K562 (cell line): ENCODE results near the gene C3. TPM values are rescaled to one million over a fixed set of nuclear protein-coding genes. Genes with fewer than 3 reads are reported as not detected.
A peak's percentile ranks its signal among the peaks of the same experiment; 100 is the strongest.

Experiments
- ATF1 ChIP-seq, 2 experiments: fragments of 450-650 bp in 1 of 2; IDR thresholded peaks; 2 replicates each; pipeline ENCODE4 v1.6.1; 2016; ENCODE audit warnings: missing compliant biosample characterization in 1 of 2, missing genetic modification characterization in 1 of 2
- ESRRB ChIP-seq: fragments of 250-450 bp; sonication (Bioruptor Pico); IDR thresholded peaks from 2 replicates; pipeline ENCODE4 v1.5.0; 2020; ENCODE audit warnings: mild to moderate bottlenecking, moderate library complexity, borderline replicate concordance
- FOXK2 ChIP-seq, 2 experiments: fragments of 450-650 bp; IDR thresholded peaks in 1 of 2; conservative IDR thresholded peaks in 1 of 2; 2 replicates each; pipeline ENCODE4 v1.6.1; 2016; ENCODE audit warnings: low read depth in 2 of 2, mild to moderate bottlenecking in 1 of 2
- MLLT1 ChIP-seq, 2 experiments: fragments of 450-650 bp; IDR thresholded peaks; 2 replicates each; pipeline ENCODE4 v1.6.1; 2016
- MTF1 ChIP-seq: fragments of 250-450 bp; sonication (Bioruptor Pico); IDR thresholded peaks from 2 replicates; pipeline ENCODE4 v1.9.0; 2021; ENCODE audit warnings: moderate library complexity, mild to moderate bottlenecking, inconsistent platforms, borderline replicate concordance
- MXD1 ChIP-seq: fragments of 250-450 bp; sonication (Bioruptor Pico); IDR thresholded peaks from 2 replicates; pipeline ENCODE4 v1.8.0; 2021; ENCODE audit warnings: borderline replicate concordance, mild to moderate bottlenecking, moderate library complexity; ENCODE audit not compliant: poor library complexity, severe bottlenecking
- NFXL1 ChIP-seq: fragments of 450-650 bp; formaldehyde crosslinking; IDR thresholded peaks from 2 replicates; pipeline ENCODE4 v1.4.0; 2021; ENCODE audit warnings: mild to moderate bottlenecking
- NR4A1 ChIP-seq, 2 experiments: fragments of 250-450 bp in 1 of 2; fragments of 450-650 bp in 1 of 2; sonication (Bioruptor Pico) in 1 of 2; IDR thresholded peaks; 2 replicates each; pipeline versions ENCODE4 v1.4.0 to v1.6.1; 2016 to 2020; ENCODE audit warnings: mild to moderate bottlenecking in 2 of 2, missing compliant biosample characterization in 1 of 2, missing genetic modification characterization in 1 of 2, moderate library complexity in 1 of 2
- OTX1 ChIP-seq: fragments of 450-650 bp; formaldehyde crosslinking; IDR thresholded peaks from 2 replicates; pipeline ENCODE4 v1.4.0; 2022; ENCODE audit warnings: mild to moderate bottlenecking
- RBBP5 ChIP-seq: fragments of 200-600 bp; sonication (generic); IDR thresholded peaks from 2 replicates; pipeline ENCODE4 v1.6.1; 2012; ENCODE audit warnings: borderline replicate concordance, mild to moderate bottlenecking, low read length, control low read depth, inconsistent platforms; ENCODE audit not compliant: insufficient read depth, poor library complexity, severe bottlenecking
- SAP30 ChIP-seq: fragments of 200-600 bp; sonication (generic); IDR thresholded peaks from 2 replicates; pipeline ENCODE4 v1.6.1; 2012; ENCODE audit warnings: borderline replicate concordance, low read depth, mild to moderate bottlenecking, moderate library complexity, low read length, control low read depth, inconsistent platforms; ENCODE audit not compliant: insufficient read depth, poor library complexity, severe bottlenecking
- SMAD4 ChIP-seq: fragments of 250-450 bp; sonication (Bioruptor Pico); conservative IDR thresholded peaks from 2 replicates; pipeline ENCODE4 v1.8.0; 2021; ENCODE audit warnings: inconsistent platforms, mild to moderate bottlenecking, moderate library complexity
- SNRNP70 ChIP-seq: fragments of 200-400 bp; formaldehyde crosslinking; optimal IDR thresholded peaks from 2 replicates; pipeline ENCODE3; 2017; ENCODE audit warnings: low read depth, low read length
- SRF ChIP-seq, 2 experiments: fragments of 250-450, 450-650 bp in 1 of 2; sonication (Bioruptor Pico) in 1 of 2; sonication (generic) in 1 of 2; formaldehyde crosslinking; IDR thresholded peaks; 2 replicates each; pipeline versions ENCODE4 v1.5.0 to v1.5.1; 2020 to 2022; ENCODE audit warnings: mild to moderate bottlenecking in 1 of 2, missing genetic modification reagents in 1 of 2
- ZBTB8A ChIP-seq: fragments of 450-650 bp; IDR thresholded peaks from 2 replicates; pipeline ENCODE4 v1.6.1; 2018; ENCODE audit warnings: mild to moderate bottlenecking, moderate library complexity; ENCODE audit not compliant: partially characterized antibody
- ZNF184 ChIP-seq: sonication (generic); formaldehyde crosslinking; IDR thresholded peaks from 2 replicates; pipeline ENCODE4 v1.5.0; 2020; ENCODE audit warnings: missing genetic modification reagents
- ZNF263 ChIP-seq: sonication (generic); formaldehyde crosslinking; IDR thresholded peaks from 2 replicates; pipeline ENCODE4 v1.8.0; 2022; ENCODE audit warnings: mild to moderate bottlenecking, missing genetic modification reagents, borderline replicate concordance
- ZNF384 ChIP-seq: IDR thresholded peaks from 2 replicates; pipeline ENCODE4 v1.6.1; 2012; ENCODE audit warnings: low read depth, low read length, improper control_type of control experiment
- ZZZ3 ChIP-seq: fragments of 450-650 bp; IDR thresholded peaks from 2 replicates; pipeline ENCODE4 v1.6.1; 2016; ENCODE audit warnings: antibody characterized with exemption, mild to moderate bottlenecking, moderate library complexity
- polyA plus RNA-seq, 8 experiments: library from polyadenylated mRNA; depleted of rRNA in 4 of 8; stranded (reverse) in 5 of 8; unstranded in 3 of 8; fragments of >200 nt; fragmentation: Nextera tagmentation in 2 of 8; fragmentation: Illumina TruSeq in 1 of 8; extraction: Ambion mirVana in 2 of 8; extraction: Trizol in 1 of 8; gene quantifications; 2 replicates each; pipeline versions ENCODE4 v1.2.1 to v1.2.3, GENCODE V29; 2011 to 2014; ENCODE audit warnings: inconsistent platforms in 1 of 8, missing spikeins in 1 of 8
- total RNA-seq, 7 experiments: library from RNA; depleted of rRNA in 6 of 7; stranded (reverse); fragments of >200 nt in 6 of 7; fragmentation: Illumina TruSeq in 2 of 7; extraction: Trizol in 2 of 7; gene quantifications; 2 replicates each; pipeline versions ENCODE4 v1.2.1 to v1.2.3, GENCODE V29; 2011 to 2021; ENCODE audit warnings: low replicate concordance in 1 of 7
- TF ChIP-seq, protein P1 (sequence below): IDR thresholded peaks from 2 replicates; pipeline ENCODE4 v1.6.1; 2014; ENCODE audit warnings: antibody characterized with exemption
- TF ChIP-seq, protein P2 (sequence below): sonication (generic); formaldehyde crosslinking; IDR thresholded peaks from 2 replicates; pipeline ENCODE4 v1.8.1; 2023; ENCODE audit warnings: mild to moderate bottlenecking, missing genetic modification reagents, moderate library complexity

Gene C3
- total and polyA plus RNA-seq, 9 of the 15 experiments (the other 6 are each of a cell fraction or from before 2014, with no cell fraction given), result 0.59 to 10.6 (median 2.2) TPM

DNA sequence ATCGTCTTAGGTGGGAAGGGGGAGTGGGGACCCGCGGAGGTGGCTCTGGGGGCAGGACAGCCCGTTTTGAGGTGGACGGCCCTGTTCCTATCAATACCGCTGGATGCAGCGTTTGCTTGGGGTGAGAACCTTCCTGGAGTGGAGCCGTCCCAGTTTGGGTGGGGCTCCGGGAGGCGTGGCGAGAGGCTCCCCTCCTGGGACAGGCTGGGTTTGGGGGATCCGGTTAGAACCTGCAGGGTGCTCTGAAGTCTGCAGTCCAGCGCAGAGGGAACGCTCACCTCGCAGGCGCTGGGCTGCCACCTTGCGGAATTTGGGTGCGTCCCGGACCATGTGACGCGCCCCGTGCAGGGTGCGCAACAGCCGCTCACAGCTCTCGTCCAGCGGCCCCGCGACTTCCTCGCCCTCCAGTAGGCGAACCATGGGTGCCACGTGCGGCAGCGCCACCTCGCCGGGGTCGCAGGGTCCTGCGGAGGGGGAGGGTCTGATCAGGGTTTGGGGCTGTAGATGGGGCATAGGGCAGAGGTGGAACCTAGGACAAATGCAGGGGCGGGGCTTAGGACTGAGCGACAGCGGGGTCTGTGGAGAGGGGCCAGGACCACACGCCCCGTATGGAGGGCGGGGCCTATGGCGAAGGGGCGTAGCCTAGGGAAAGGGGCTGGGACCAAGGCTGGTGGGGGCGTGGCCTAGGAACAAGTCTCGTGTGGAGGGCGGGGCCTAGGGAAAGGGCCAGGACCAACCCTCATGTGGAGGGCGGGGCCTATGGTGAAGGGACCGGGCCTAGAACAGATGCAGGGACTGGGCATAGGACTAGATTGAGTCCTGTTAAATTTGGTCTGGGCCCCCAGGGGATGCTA, 33.0 kb upstream of the C3 start (continued):
- TF ChIP-seq, protein P1, sequence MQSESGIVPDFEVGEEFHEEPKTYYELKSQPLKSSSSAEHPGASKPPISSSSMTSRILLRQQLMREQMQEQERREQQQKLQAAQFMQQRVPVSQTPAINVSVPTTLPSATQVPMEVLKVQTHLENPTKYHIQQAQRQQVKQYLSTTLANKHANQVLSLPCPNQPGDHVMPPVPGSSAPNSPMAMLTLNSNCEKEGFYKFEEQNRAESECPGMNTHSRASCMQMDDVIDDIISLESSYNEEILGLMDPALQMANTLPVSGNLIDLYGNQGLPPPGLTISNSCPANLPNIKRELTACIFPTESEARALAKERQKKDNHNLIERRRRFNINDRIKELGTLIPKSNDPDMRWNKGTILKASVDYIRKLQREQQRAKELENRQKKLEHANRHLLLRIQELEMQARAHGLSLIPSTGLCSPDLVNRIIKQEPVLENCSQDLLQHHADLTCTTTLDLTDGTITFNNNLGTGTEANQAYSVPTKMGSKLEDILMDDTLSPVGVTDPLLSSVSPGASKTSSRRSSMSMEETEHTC, result peak; percentile 98
- TF ChIP-seq ZNF184 (CRISPR knock-in tag), result no peak
- TF ChIP-seq, protein P2, sequence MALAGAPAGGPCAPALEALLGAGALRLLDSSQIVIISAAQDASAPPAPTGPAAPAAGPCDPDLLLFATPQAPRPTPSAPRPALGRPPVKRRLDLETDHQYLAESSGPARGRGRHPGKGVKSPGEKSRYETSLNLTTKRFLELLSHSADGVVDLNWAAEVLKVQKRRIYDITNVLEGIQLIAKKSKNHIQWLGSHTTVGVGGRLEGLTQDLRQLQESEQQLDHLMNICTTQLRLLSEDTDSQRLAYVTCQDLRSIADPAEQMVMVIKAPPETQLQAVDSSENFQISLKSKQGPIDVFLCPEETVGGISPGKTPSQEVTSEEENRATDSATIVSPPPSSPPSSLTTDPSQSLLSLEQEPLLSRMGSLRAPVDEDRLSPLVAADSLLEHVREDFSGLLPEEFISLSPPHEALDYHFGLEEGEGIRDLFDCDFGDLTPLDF (CRISPR knock-in tag), result peak; percentile 92
- TF ChIP-seq MLLT1 (IDR thresholded peaks at IDR 0.05), result peak in 1 of 2 experiments; percentile 18; a peak in 1 of 4 replicates
- no peak for TF ChIP-seq ZZZ3
- no peak for TF ChIP-seq MTF1 (CRISPR knock-in tag)
- peak; percentile 37 for TF ChIP-seq RBBP5
- no peak for TF ChIP-seq ESRRB (CRISPR knock-in tag)
- TF ChIP-seq ZNF263 (CRISPR knock-in tag), result peak; percentile 75
- no peak for TF ChIP-seq ZBTB8A
- TF ChIP-seq FOXK2 (conservative IDR thresholded peaks at IDR 0.05 in 1 of 2, IDR thresholded peaks at IDR 0.05 in 1 of 2; ENCODE audit: low read depth in 2 of 2), result peak; percentile 91 to 94
- no peak for TF ChIP-seq SNRNP70
- TF ChIP-seq SAP30, result peak; percentile 67
- no peak for TF ChIP-seq ATF1 (CRISPR knock-in tag; IDR thresholded peaks at IDR 0.05)
- TF ChIP-seq ATF1 (tag; IDR thresholded peaks at IDR 0.05), result peak; percentile 91
- 0 out of 4 replicates have a peak, but pooled peaks of 1 of the 2 experiments have one; percentile 33 for TF ChIP-seq SRF (CRISPR knock-in tag; IDR thresholded peaks at IDR 0.05)
- TF ChIP-seq SMAD4 (CRISPR knock-in tag), result peak; percentile 79; the same call in 1 of the 2 replicates
- no peak for TF ChIP-seq NR4A1 (CRISPR knock-in tag; IDR thresholded peaks at IDR 0.05)
- TF ChIP-seq NR4A1 (tag; IDR thresholded peaks at IDR 0.05), result peak; percentile 84
- TF ChIP-seq NFXL1 (CRISPR knock-in tag), result 0 out of 2 replicates have a peak, but pooled peaks have one; percentile 8
- TF ChIP-seq MXD1 (CRISPR knock-in tag), result peak; percentile 87
- TF ChIP-seq ZNF384, result 0 out of 2 replicates have a peak, but pooled peaks have one; percentile 26
- TF ChIP-seq OTX1 (CRISPR knock-in tag), result peak; percentile 82; the same call in 1 of the 2 replicates
